ENCODE measurements around the gene DNASE1L2.

Gene DNASE1L2

DNA sequence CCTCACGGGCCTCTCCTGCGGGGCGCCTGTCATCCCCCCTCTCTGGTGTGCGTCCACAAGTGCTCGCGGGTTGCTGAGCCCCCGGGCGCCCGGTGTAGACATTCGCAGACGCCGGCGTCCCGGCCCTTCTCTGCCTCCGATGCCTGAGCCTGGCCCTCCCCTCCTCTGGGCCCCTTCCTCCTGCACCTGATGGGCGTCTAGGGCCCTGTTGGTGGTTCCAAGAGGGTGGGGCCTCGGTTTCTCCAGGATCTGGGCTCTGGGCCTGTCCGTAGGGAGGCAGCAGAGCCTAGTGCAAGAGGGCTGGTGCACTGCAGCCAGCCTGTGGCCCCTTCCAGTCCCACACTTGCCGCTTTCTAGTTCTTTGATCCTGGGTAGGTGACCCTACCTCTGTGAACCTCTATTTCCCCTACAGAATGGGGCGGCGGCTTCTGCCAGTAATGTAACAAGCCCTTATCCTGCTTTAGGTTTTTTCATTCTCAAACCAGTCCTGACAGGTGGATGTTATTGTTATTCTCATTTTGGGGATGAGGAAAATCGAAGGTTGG lies 12.2 kb upstream of the DNASE1L2 start:
- no peak for DNase-seq (ENCODE audit: low spot score)

DNA sequence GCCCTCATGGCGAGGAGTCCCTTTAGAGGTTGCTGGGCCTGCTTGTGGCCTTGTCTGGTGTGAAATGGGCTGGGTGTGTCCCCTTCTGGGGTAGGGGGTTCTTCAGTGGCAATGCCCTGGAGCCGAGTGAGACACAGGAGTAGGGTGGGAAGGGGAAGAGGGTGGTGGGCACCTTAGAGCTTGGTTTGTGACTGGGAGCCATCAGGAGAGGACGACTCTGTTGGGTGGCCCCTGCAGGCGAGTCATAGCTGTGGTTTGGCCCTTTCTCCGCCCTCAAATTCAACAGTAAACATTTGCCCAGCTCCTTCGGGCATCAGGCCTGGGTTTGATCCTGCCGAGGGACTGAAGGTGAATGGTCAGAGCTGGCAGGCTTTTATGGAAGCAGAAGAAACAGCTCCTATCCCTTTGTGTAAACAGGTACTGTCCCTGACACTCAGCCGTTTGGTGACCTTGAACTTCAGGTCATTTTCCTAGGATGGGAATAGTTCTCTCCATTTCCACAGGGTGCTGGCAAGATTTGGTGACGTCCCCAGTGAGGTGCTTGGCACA lies 9.9 kb upstream of the DNASE1L2 start:
- DNase-seq (ENCODE audit: low spot score), result no peak

DNA sequence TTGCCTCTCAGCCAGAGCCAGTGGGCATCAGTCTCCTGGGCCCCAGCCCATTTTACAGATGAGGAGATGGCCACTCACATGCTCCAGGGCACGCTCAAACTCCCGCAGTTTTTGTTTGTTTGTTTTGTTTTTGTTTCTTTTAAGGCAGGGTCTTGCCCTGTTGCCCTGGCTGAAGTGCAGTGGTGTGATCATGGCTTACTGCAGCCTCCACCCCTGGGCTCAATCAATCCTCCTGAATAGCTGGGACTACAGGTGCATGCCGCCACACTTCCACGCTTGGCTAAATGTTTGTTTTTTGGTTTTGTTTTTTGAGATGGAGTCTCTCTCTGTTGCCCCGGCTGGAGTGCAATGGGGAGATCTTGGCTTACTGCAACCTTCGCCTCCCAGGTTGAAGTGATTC lies 9.3 kb upstream of the DNASE1L2 start:
- DNase-seq (ENCODE audit: low spot score), result no peak

DNA sequence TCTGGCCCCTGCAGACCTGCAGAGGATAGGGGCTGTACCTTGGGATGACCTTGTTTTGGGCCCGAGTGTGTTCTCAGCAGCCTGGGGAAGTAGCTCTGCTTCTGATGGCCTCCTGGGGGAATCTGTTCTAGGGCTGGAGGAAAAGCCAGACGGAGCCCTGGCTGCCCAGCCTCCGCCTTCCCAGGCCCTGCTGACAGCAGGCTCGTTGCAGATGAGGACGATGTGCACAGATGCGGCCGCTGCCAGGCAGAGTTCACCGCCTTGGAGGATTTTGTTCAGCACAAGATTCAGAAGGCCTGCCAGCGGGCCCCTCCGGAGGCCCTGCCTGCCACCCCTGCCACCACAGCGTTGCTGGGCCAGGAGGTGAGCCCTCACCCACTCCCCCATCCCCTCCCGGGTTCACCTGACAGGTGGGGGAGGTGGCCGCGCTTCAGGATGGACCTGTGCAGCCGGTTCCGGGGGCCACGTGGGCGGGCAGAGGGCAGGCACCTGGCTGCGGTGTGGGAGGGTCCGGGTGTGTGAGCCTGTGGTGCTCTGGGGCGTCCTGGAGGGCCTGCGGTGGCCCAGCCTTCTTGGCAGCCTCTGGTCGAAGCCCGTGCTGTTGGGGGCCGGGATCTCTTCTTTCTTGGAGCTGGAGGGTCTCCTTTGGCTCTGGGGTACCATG lies 8.0 kb upstream of the DNASE1L2 start:
- DNase-seq (ENCODE audit: low spot score), result no peak

DNA sequence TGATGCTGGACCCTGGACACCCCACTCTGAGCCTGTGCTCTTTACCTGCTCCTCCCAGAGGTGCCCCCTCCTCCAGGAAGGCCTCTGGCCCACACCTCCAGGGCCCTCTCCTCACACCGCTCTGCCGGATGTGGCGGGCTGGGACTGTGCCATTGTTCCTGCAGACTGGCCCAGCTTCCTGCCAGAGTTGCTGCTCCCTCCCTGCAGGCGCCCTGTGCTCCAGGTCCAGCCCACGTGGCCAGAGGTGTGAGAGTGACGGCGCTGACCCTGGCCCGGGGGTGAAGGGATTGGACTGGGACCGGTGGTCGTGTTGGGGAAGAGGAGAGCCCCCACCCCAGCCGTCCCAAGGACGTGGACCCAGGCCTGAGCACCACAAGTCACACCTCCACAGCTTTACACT lies 7.2 kb upstream of the DNASE1L2 start:
- no peak for DNase-seq (ENCODE audit: low spot score)

DNA sequence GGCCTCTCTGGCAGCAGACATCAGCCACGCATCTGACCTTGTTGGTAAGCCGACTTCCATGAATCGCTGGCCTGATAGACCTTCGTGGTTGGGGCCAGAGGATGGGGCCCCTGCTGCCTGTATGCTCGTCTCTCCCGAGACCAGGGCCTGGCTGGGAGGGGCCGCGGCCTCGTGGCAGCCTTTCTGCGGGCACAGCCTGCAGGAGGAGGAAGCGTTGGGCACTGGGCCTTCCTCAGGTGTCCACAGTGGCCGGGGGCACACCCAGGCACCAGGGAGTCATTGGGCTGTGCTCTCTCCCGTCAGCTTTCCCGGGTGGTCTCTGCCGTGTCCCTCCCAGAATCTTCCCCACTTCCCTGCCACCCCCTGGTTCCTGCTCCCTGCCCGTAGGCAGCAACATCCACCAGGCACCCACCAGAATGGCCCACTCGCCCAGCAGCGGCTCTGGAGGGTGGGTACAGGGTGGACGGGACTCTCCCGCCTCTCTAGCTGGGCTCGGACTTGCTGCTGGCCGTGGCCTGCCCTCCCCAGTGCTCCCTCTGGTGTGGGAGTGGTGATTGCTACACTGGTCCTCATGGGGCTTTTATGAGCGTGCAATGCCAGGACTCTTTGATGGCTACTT lies 6.5 kb upstream of the DNASE1L2 start:
- DNase-seq (ENCODE audit: low spot score), result no peak

DNA sequence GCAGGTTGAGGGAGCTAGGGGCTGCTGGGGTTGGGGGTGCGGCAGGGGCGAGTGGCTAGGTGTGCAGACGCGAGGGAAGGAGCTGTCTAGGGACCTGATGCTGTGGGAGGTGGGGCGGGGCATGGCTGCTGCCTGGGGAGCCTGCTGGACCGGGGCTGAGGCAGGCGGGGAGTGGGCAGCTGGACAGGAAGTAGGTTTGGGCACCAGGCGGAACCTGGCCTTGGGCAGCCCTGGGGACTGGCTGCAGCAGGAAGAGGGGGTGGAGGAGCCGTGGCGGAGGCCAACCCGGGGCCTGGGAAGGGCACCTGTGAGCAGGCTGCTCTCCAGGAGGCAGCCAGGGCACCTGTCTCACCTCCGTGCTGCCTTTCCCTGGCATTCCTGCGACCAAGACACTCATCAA lies 5.9 kb upstream of the DNASE1L2 start:
- no peak for DNase-seq (ENCODE audit: low spot score)

DNA sequence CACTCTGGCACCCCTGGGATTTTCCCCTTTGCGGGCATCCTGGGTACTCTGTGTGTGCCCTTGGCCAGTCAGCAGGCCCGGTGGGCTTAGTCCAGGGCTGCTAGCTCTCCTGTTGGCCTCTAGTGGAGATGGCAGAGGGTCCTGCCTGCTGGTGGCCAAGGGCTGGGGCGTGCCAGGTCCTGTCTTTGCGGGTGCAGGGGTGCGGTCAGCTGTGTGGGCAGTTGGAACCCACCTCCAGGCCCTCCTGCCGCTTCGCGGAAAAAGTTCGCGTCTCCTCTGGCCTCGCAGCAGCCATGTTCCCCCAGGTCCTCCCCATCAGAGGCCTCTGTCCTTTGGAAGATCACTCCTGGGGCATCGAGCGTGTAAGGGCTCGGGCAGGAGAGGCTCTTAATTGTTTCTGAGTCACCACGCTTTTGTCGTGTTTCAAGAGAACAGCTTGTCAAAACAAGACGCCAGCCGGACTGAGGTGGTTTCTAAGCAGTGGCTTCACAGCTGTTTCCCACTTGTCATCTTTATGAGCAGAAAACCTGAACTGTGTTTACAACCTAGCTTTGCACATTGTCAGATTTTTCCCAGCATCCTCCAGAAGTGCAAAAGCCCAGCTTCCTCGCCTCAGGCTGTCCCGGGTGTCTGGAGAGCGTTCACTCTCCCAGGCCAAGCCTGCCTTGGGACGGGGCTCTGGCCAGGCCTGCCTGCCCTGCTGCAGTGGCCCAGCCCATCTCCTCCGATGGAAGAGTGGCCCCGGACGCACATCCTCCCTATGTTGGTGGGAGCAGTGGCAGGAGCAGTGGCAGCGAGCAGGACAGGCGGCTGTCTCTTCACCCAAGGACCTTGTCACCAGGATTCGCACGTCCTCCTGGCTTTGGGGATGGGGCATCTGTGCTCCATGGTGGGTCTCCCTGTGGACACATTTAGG lies 5.0 kb upstream of the DNASE1L2 start:
- DNase-seq (ENCODE audit: low spot score), result no peak

DNA sequence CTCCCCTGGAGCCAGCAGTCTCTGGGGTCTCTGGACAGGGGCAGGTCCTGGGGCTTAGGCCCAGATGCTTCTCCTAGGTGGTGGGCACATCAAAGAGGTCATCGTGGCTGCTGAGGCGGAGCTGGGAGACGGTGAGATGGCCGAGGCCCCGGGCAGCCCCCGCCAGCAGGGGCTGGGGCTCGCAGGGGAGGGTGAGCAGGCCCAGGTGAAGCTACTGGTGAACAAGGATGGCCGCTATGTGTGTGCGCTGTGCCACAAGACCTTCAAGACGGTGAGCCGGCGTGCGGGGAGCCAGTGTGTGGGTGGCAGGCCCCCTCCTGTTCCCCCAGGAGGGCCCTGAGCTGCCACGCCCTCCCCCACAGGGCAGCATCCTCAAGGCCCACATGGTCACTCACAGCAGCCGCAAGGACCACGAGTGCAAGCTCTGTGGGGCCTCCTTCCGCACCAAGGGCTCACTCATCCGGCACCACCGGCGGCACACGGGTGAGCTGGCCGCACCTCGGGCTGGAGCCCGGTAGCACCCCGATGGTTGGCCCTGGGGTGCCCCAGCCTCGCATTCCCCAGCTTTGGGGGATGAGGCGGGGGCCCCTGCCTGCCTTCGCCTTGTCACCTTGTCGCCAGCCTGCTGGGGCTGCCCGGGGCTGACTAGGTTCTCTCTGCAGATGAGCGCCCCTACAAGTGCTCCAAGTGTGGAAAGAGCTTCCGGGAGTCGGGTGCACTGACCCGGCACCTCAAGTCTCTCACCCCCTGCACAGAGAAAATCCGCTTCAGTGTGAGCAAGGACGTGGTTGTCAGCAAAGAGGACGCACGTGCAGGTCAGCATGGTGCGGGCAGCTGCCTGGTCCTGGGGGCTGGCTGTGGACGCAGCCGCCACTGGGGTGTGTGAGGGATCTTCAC lies 3.9 kb upstream of the DNASE1L2 start:
- DNase-seq (ENCODE audit: low spot score), result no peak

DNA sequence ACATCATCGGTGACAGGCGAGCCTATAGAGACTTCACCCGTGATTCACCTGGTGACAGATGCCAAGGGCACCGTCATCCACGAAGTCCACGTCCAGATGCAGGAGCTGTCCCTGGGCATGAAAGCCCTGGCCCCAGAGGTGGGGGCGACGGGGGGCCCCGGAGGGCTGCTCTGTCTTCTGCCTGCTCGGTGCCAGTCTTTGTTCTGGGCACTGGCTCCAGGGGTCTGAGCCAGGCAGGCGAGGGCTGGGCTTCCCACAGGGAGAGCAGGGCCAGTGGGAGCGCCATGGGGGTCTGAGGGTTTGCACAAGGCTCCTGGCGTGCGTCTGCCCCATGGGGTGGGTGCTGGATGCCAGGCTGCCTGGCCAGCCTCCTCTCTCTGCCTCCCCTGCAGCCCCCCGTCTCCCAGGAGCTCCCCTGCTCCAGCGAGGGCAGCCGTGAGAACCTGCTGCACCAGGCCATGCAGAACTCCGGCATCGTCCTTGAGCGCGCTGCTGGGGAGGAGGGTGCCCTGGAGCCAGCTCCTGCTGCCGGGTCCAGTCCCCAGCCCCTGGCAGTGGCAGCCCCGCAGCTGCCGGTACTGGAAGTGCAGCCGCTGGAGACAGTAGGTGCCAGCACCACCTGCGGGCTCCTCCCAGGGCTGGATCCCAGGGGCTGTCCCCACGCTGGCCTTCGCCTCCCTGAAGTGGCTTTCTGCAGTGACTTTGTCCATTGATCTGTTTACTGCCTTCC lies 3.0 kb upstream of the DNASE1L2 start:
- DNase-seq (ENCODE audit: low spot score), result no peak

DNA sequence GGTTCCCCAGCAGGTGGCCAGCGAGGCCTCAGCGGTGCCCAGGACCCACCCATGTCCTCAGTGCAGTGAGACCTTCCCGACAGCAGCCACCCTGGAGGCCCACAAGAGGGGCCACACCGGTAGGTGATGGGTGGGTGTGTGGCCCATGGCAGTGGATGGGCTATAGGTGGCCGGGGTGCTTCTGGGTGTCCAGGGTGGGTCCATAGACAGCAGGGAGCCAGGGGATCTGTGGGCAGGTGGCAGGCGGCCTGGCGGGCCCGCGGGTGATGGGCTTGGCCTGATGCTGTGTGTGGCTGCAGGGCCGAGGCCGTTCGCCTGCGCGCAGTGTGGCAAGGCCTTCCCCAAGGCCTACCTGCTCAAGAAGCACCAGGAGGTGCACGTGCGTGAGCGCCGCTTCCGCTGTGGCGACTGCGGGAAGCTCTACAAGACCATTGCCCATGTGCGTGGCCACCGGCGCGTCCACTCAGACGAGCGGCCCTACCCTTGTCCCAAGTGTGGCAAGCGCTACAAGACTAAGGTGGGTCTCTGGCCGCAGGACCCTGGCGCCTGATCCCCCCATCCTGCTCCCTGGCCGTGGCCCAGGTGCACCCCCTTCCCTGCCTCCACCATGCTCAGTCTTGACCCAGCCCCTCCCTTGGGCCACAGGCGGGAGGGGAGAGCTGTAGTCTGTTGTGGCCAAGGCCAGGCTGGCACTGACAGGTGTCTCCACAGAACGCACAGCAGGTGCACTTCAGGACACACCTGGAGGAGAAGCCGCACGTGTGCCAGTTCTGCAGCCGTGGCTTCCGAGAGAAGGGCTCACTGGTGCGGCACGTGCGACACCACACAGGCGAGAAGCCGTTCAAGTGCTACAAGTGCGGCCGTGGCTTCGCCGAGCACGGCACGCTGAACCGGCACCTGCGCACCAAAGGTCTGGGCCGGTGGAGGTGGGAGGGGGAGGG lies 2.1 kb upstream of the DNASE1L2 start:
- DNase-seq (ENCODE audit: low spot score), result no peak

DNA sequence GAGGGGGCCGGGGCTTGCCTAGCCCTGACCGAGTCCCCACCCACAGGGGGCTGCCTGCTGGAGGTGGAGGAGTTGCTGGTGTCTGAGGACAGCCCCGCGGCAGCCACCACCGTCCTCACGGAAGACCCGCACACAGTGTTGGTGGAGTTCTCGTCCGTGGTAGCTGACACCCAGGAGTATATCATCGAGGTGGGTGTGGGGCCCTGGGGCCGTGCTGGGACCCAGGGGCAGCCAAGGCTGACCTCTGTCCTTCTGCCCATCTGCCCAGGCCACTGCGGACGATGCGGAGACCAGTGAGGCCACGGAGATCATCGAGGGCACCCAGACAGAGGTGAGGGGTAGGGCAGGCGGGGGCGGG lies 1.5 kb upstream of the DNASE1L2 start:
- DNase-seq (ENCODE audit: low spot score), result no peak

DNA sequence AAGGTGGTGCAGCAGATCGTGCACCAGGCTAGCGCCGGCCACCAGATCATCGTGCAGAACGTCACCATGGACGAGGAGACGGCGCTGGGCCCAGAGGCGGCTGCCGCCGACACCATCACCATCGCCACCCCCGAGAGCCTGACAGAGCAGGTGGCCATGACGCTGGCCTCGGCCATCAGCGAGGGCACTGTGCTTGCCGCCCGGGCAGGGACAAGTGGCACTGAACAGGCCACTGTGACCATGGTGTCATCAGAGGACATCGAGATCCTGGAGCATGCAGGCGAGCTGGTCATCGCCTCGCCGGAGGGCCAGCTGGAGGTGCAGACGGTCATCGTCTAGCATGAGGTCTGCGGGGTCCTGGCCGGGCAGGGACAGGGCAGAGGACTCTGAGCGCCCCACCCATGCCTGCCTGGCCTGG lies 1.0 kb upstream of the DNASE1L2 start:
- no peak for DNase-seq (ENCODE audit: low spot score)

DNA sequence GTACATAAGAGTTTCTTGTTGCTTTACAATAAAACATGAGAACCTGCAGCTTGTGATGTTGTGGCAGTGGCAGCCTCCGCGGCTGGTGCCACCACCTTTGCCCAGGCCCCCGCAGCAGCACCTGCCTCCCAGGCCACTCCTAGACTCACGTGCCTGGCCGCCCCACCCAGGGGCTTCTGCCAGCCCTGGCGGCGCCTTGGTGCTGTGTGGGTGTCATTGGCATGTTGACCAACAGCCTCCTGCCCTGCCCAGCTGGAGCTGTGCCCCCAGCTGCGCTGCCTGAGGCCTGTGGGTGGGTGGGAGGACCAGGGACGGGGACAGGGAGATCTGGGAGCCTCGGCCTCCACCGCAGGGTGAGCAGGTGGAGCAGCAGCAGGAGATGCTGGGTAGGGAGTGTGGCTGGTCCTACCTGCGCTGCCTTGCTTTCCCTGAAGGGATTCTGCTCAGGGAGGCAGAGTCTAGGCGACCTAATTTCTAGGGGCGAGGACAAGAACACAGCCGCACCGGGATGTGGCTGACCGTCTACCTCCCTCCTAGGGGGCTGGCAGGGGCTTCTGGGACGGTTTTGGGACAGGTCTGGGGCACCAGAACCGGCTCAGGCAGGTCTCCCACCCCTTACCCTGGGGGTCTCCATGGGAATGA lies 428 bp upstream of the DNASE1L2 start:
- no peak for DNase-seq (ENCODE audit: low spot score)

DNA sequence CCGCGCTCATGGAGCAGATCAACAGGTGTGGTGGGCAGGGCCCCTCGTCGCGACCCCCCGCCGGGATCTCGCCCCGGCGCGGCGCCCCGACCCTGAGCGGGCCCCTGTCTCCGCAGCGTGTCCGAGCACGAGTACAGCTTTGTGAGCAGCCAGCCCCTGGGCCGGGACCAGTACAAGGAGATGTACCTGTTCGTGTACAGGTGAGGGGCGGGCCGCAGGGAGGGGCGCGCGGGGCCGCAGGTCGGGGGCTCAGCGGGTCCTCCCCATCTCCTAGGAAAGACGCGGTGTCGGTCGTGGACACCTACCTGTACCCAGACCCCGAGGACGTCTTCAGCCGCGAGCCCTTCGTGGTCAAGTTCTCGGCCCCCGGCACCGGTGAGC lies 848 bp downstream of the DNASE1L2 start:
- no peak for DNase-seq (ENCODE audit: low spot score)

DNA sequence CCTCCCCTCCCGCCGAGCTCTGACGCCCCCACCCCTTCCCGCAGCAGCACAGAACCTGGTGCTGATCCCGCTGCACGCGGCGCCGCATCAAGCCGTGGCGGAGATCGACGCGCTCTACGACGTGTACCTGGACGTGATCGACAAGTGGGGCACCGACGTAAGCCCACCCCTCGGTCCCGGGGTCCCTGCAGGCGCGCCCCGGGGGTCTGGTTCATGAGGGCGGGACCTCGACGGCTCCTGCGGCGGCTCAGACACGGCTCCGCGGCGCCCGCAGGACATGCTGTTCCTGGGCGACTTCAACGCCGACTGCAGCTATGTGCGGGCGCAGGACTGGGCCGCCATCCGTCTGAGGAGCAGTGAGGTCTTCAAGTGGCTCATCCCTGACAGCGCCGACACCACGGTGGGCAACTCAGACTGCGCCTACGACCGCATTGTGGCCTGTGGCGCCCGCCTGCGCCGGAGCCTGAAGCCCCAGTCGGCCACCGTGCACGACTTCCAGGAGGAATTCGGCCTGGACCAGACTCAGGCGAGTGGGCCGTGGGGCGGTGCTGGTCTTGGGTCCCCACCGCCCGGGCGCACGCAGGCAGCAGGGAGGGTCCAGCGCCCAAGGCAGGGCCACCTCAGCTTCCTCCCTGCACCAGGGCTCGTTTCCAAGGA lies 1.4 kb downstream of the DNASE1L2 start:
- DNase-seq (ENCODE audit: low spot score), result no peak

DNA sequence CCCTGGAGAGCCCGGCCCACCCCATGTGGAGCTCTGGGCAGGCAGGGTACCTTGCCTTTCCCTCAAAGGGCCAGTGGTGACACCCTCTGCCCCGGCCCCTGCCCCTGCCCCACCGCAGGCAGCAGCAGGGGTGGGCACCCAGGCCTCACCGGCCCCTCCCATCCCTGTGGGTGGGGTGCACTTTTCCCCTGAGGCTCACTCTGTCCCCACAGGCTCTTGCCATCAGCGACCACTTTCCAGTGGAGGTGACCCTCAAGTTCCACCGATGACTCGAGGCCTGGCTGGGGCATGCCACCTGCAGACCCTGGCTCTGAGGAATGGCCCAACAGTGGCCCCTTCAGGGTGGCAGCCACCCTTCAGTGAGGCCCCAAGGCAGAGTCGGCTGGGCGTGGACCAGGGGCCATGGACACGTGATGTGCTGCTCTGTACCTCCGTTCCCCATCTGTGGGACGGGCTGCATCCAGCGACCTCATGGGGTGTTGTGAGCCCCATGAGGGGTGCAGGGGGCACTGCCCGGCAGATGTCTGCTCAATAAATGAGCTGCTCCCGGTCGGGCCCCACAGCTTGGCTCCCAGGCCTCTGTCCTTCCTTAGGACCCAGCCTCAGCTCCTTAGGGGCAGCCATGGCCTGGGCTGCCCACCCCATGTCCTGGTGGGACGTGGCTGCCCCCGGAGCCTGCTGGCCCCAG lies 2.0 kb downstream of the DNASE1L2 start:
- no peak for DNase-seq (ENCODE audit: low spot score)

Data from putamen (tissue), 1 donor.